Stimulated activated CD8-positive, alpha-beta memory T cell treated with anti-CD3 and anti-CD28 coated beads, Interleukin-7, amount 100 ng/mL, for 4 hours (primary cell): Measurements from ENCODE around the gene TXNDC17.
"Not testable (repeated sequence)": the region's sequence is repeated elsewhere in the genome, so short reads cannot be mapped to it uniquely, and the experiment has no call there.

Source experiments
- DNase-seq, 2 donors: peaks; one replicate each; pipeline ENCODE4 v3.0.0-alpha.2; 2020; ENCODE audit warnings: low read depth in 2 of 2

The TXNDC17 gene

GRCh38 chr17:6636616-6637457, 4.0 kb upstream of the TXNDC17 start:
- no peak for DNase-seq

DNA sequence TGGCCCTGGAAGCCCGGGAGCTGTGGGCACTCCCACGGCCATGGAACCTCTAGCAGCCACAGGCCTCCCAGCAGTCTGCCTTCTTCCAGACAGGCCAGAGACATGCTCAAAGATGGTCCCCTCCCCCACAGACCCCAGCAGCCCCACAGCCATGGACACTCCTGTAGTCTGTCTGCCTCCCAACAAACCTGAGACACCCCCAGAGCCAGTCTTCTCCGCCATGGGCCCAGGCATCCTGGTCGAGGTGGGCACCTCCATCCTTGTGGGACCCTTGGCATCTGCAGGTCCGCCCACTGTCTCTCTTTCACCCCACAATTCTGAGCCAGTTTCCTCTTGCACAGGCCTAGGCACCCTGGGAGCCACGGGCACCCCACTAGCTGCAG, 3.4 kb upstream of the TXNDC17 start:
- no peak for DNase-seq

- no peak for DNase-seq
Measured at GRCh38 chr17:6638046-6638908, 2.6 kb upstream of the TXNDC17 start.

DNA sequence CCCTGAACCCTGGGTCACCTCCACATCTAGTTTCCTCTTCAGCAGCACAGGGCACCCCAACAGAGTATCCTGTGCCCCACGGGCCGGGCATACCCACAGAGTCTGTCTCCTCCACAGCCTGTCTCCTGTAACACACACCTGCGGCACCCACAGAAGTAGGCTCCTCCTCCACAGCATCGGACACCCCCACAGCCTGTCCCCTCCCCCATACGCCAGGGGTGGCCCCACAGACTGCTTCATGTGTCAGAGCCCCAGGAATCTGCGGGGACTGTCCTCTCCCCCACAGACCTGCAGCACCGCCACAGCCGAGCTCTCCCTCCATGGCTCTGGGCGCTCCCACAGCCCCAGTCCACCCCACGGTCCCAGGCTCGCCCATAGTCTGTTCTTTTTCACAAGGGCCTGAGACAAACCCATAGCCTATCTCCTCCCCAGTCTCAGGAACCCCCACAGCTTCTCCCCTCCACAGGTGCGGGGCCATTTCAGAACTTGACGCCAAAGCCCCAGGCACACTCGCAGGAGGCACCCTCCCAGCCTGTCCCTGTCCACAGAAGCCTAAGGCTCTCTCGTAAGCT, 1.8 kb upstream of the TXNDC17 start:
- no peak for DNase-seq

- DNase-seq, result no peak
Measured at GRCh38 chr17:6639586-6640535, 999 bp upstream of the TXNDC17 start.

- no peak for DNase-seq
Measured at GRCh38 chr17:6641247-6641863, 495 bp downstream of the TXNDC17 start.

DNA sequence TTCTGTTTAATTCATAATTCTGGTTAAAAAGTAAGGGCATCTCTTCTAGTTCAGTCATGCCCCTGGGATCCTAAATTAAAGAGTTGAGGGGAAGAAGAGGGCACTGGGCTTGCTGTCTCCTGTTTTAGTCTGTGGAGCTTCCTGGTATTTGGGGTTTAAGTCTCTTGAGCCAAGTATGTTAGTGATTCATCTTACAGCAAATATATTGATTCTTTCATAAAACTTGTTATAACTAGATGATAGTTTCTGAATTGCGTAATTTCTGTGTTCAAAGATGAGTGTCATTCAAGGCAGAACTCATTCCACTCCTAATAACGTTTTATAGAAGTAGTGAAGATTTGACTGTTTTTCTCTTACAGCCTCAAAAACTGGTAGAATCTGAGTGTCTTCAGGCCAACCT, 1.7 kb downstream of the TXNDC17 start:
- DNase-seq, result no peak

- no peak for DNase-seq
Measured at GRCh38 chr17:6643451-6644125, 2.7 kb downstream of the TXNDC17 start.

DNA sequence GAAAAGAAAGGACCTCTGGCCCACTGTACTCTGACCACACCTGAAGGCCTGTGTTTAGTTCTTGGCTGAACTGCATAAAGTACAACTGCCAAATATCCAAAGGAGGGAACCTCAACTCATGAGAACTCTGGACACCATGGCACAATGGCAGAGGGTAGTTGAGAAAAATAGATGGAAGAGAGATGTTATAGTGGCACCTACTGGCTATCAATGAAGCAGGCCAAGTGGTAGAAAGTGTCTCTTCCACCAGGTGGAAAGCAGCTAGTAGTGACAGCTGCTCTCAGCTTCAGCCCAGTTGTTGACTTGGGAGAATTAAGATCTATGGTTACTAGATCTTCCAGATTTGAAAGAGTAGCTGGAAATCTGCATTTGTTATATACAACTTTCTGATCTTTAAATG, 7.3 kb downstream of the TXNDC17 start:
- DNase-seq, result no peak

DNA sequence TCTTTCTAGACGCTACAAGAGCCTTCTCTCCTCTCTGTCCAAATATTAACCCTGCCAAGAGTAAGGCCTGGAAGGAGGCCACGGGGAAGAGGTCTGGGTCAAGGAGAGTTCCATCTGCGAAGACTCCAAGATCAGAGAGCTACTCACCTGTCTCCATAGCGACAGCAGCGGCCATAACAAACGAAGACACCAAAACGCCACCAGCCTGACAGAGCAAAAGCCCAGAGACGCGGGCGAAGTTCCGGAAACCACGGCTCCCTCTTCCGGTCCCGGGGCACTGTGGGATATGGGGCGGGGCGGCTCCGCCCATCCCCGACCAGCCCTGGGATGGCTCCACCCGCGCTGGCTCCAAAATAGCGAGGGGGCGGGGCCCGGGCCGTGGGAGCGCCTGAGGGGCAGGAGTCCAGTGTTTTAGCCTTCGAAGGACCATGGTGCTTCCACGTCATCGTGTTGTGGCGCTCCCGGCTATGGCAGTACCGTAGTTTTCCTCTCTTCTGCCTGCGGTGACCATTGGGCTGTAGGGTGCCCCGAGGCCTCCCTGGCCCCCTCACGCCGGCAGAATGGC, 10.6 kb downstream of the TXNDC17 start, which contains the start of the genes C17orf100 and MED31:
Gene C17orf100, plus strand, starts transcription at position 409 of the 565 bp plus-strand sequence. Its CDS starts 152 bp downstream, at position 561.
Gene MED31, minus strand, starts transcription at position 252 of the 565 bp plus-strand sequence. Its CDS starts 77 bp downstream, at position 175.
- peak; percentile 87 to 91 for DNase-seq

GRCh38 chr17:6651919-6652452, 11.1 kb downstream of the TXNDC17 start:
- no peak for DNase-seq

- DNase-seq, result no peak
Measured at GRCh38 chr17:6654841-6655731, 14.2 kb downstream of the TXNDC17 start.

- not testable (repeated sequence) for DNase-seq
Measured at GRCh38 chr17:6655732-6656361, 15.0 kb downstream of the TXNDC17 start.

- not testable (repeated sequence) for DNase-seq
Measured at GRCh38 chr17:6656797-6657632, 16.2 kb downstream of the TXNDC17 start.

- no peak for DNase-seq
Measured at GRCh38 chr17:6657633-6658287, 16.9 kb downstream of the TXNDC17 start.

GRCh38 chr17:6658411-6658810, 17.6 kb downstream of the TXNDC17 start:
- not testable (repeated sequence) for DNase-seq
